Psoas muscle (tissue), 8 donors: ENCODE measurements around the gene AGFG1. TPM values are rescaled to one million over a fixed set of nuclear protein-coding genes. Genes with fewer than 3 reads are reported as not detected.
A peak's percentile ranks its signal among the peaks of the same experiment; 100 is the strongest.

Experiments
- ATAC-seq, 4 donors: fragments of 200-7000 bp; cut with Tn5 transposase; one replicate each; pipeline ENCODE4 v1.9.1; 2020; ENCODE audit warnings: moderate library complexity in 3 of 4, mild to moderate bottlenecking in 2 of 4
- DNase-seq, 2 donors: peaks; one replicate each; pipeline ENCODE4 v3.0.0-alpha.2; 2020
- H3K27ac ChIP-seq: fragments of 200-600 bp; one replicate; pipeline ENCODE4 v1.8.0; 2022
- H3K27me3 ChIP-seq, 3 donors: fragments of 200-600 bp in 1 of 3; one replicate each; pipeline versions ENCODE4 v1.6.1 to v1.8.0; 2013 to 2022; ENCODE audit warnings: low read length in 2 of 3, mild to moderate bottlenecking in 2 of 3, moderate library complexity in 1 of 3; ENCODE audit not compliant: insufficient read depth in 3 of 3
- H3K36me3 ChIP-seq, 2 donors: fragments of 200-600 bp in 1 of 2; one replicate each; pipeline versions ENCODE4 v1.6.1 to v1.8.0; 2013 to 2022; ENCODE audit warnings: low read depth in 1 of 2, mild to moderate bottlenecking in 1 of 2, moderate library complexity in 1 of 2; ENCODE audit not compliant: insufficient read depth in 1 of 2
- H3K4me1 ChIP-seq: fragments of 200-600 bp; one replicate; pipeline ENCODE4 v1.8.0; 2022
- H3K4me3 ChIP-seq: fragments of 200-600 bp; one replicate; pipeline ENCODE4 v1.8.0; 2022; ENCODE audit warnings: mild to moderate bottlenecking
- H3K9me3 ChIP-seq: fragments of 200-600 bp; one replicate; pipeline ENCODE4 v1.8.0; 2022
- CTCF ChIP-seq: fragments of 200-600 bp; IDR thresholded peaks from one replicate; pipeline ENCODE4 v1.8.0; 2022; ENCODE audit warnings: antibody characterized with exemption
- WGBS, 3 donors: extraction: QIAGEN DNeasy Blood & Tissue Kit; methylation state at CpG; one replicate each; pipeline versions ENCODE4 v1.1.6 to v1.1.7; 2013; 5-methylcytosine and 5-hydroxymethylcytosine counted together
- intact Hi-C, 2 donors: fragments of 100-400 bp; cut with DNase I; formaldehyde crosslinking; loops; one replicate each; pipeline versions ENCODE4 v1.11.0 to v1.14.2; 2022
- polyA plus RNA-seq, 3 donors: library from polyadenylated mRNA; stranded (reverse); fragments of 200-250 nt; gene quantifications; one replicate each; pipeline ENCODE4 v1.2.3, GENCODE V29; 2013
- total RNA-seq, 4 donors: library from RNA; stranded (reverse); fragmentation: NEBNext Ultra II Directional in 2 of 4; extraction: Animal tissue kit (Norgen Biotek cat#: 25700) in 2 of 4; gene quantifications; one replicate each; pipeline versions ENCODE4 v1.2.1 to v1.2.4, GENCODE V29; 2021 to 2023
- donor health status: healthy with polysubstance abuse.
- donor health status: DM: no; HTN: no; CAD: no; lungs with moderate emphysema.
- donor health status: Bipolar disorder and iron deficiency.
- donor health status: healthy.
- donor health status: DM: yes; HTN: yes; CAD: no.
- donor health status: DM: no; HTN: no; CAD: no.
- donor health status: DM: no; HTN: no; CAD: no.
- donor health status: DM: yes; HTN: yes; CAD: no.

Gene AGFG1
- total and polyA plus RNA-seq, 7 donors, result 19.0 to 68.2 (median 54.9) TPM

- DNase-seq (no peak), ATAC-seq (no peak)
- Histone ChIP-seq H3K36me3 (no peaks in the 10 kb centered on the region), H3K4me3 (peak overlapping the region; percentile 91), H3K27ac (no peak overlapping the region), H3K27me3 (no peaks in the 10 kb centered on the region), H3K4me1 (peaks cover 13% of the 10 kb centered on the region), H3K9me3 (no peaks in the 10 kb centered on the region)
- TF ChIP-seq CTCF, result no peak
- intact Hi-C loops, result loop anchor here (5.0 to 10.0 kb wide), 2 partner anchors 70 to 293 kb away; no protein-coding TSS in a partner anchor
- 53 to 73% (median 58%) methylated on average over 3 of the region's 3 CpGs for WGBS, 3 donors
These were observed 2.5 kb downstream of the AGFG1 start for GRCh38 chr2:227474410-227474809.

- 83 to 93% (median 90%) methylated on average over 4 of the region's 4 CpGs for WGBS, 3 donors
These were observed 5.3 kb downstream of the AGFG1 start for GRCh38 chr2:227477291-227477690.

GRCh38 chr2:227479865-227480475 is 8.0 kb downstream of the AGFG1 start:
- peak; percentile 42 for TF ChIP-seq CTCF
- ATAC-seq (peak; percentile 56 to 87 (median 76)), DNase-seq (no peak)
- H3K27ac ChIP-seq, result no peak overlapping the region
- H3K4me3 ChIP-seq, result no peak overlapping the region
- no peaks in the 10 kb centered on the region for H3K36me3 ChIP-seq
- H3K4me1 ChIP-seq, result no peaks in the 10 kb centered on the region
- H3K9me3 ChIP-seq, result no peaks in the 10 kb centered on the region
- WGBS, 3 donors, result 57 to 62% (median 59%) methylated on average over 2 of the region's 2 CpGs
- intact Hi-C loops, result loop anchor here in 1 of 2 donors (10.0 kb wide), 1 partner anchor 65 kb away; no protein-coding TSS in a partner anchor
- H3K27me3 ChIP-seq, result no peaks in the 10 kb centered on the region

More at GRCh38 chr2:227477291-227477690, 5.3 kb downstream of the AGFG1 start:
- no peaks in the 10 kb centered on the region for H3K27me3 ChIP-seq
- TF ChIP-seq CTCF, result no peak
- H3K36me3 ChIP-seq, result no peaks in the 10 kb centered on the region
- intact Hi-C loops, result loop anchor here in 1 of 2 donors (10.0 kb wide), 1 partner anchor 68 kb away; no protein-coding TSS in a partner anchor
- DNase-seq (no peak), ATAC-seq (no peak)
- no peak overlapping the region for H3K27ac ChIP-seq
- peaks cover 13% of the 10 kb centered on the region for H3K4me1 ChIP-seq
- no peak overlapping the region for H3K4me3 ChIP-seq
- H3K9me3 ChIP-seq, result no peaks in the 10 kb centered on the region

DNA sequence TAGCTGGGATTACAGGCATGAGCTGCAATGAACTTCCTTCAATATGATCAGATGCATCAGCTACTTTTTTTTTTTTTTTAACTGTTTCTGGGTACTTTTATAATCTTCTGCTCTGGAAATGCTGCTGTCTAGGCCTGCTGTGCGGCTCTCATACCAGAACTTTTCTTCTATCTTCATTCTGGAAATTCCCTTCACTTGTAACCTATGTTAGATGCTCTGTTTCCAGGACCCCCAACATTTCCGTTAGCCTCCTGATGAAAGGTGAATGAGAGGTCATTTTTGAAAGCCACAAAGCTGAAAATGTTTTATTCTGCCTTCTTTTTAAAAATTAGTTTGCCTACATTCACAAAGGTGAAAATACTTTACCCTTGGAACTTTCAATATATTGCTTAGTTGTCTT is 8.6 kb downstream of the AGFG1 start:
- H3K27me3 ChIP-seq, result no peaks in the 10 kb centered on the region
- intact Hi-C loops, result no loop called here
- DNase-seq (no peak), ATAC-seq (no peak)
- no peak overlapping the region for H3K27ac ChIP-seq
- no peaks in the 10 kb centered on the region for H3K4me1 ChIP-seq
- H3K9me3 ChIP-seq, result no peaks in the 10 kb centered on the region
- 83 to 98% (median 84%) methylated on average over 2 of the region's 2 CpGs for WGBS, 3 donors
- H3K4me3 ChIP-seq, result no peak overlapping the region
- H3K36me3 ChIP-seq, result no peaks in the 10 kb centered on the region
- no peak for TF ChIP-seq CTCF
